Diencephalon (tissue), 1 donor: ENCODE results near the gene GHRL. TPM values are rescaled to one million over a fixed set of nuclear protein-coding genes. Genes with fewer than 3 reads are reported as not detected.
A peak's percentile ranks its signal among the peaks of the same experiment; 100 is the strongest.

Source experiments
- small RNA-seq: library from RNA; depleted of rRNA; stranded (forward); fragments of <200 nt; gene quantifications from one replicate; pipeline ENCODE3, GENCODE V24; 2014
- total RNA-seq: library from RNA; depleted of rRNA; stranded (reverse); fragments of >200 nt; gene quantifications from one replicate; pipeline ENCODE4 v1.2.3, GENCODE V29; 2014

The GHRL gene, protein sequence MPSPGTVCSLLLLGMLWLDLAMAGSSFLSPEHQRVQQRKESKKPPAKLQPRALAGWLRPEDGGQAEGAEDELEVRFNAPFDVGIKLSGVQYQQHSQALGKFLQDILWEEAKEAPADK
- not detected for total RNA-seq

DNA sequence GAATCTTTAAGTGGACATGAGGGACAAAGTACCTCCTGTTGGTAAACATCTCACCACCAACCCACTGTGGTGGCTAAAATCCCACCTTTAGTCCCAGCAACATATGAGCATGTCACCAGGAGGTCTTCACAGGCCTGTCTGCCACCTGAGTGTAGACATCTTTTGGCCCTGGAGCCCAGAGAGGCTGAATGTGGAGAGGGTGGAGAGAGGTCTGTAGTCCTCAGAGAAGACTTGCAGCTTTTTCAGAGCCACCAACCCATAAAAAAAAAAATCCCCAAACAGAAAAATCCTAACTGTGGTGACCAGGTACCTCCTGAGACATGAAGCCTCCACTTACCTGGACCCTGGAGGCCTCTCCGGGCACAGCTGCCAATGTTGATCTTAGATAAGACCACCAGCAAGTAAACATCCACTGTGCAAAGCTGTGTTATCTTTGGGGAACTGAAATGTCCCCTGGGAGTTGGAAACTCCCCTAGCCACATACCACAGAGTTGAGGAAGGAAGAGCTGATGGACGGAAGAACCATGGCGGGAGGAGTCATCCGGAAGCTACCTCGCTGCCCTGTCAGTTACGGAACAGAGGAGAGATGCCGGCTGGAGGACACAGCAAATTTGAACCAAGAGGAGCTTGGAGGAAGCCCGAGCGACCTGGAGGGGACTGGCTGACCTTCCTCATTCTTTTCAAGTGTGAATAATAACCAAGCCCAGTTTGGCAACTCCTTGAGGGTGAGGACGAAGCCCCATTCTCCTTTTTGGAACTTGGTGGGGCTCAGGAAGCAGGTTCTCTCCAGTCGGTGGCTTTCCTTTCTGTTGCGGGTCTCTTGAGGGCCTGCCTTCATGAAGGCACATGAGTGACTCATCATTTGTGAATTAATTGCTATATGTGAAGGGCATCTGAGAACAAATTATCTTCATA, at the start of gene GHRL:
TSS of gene GHRL (minus strand) at position 443 of the 915 bp plus-strand sequence. CDS start 2,767 bp downstream, outside the sequence.

DNA sequence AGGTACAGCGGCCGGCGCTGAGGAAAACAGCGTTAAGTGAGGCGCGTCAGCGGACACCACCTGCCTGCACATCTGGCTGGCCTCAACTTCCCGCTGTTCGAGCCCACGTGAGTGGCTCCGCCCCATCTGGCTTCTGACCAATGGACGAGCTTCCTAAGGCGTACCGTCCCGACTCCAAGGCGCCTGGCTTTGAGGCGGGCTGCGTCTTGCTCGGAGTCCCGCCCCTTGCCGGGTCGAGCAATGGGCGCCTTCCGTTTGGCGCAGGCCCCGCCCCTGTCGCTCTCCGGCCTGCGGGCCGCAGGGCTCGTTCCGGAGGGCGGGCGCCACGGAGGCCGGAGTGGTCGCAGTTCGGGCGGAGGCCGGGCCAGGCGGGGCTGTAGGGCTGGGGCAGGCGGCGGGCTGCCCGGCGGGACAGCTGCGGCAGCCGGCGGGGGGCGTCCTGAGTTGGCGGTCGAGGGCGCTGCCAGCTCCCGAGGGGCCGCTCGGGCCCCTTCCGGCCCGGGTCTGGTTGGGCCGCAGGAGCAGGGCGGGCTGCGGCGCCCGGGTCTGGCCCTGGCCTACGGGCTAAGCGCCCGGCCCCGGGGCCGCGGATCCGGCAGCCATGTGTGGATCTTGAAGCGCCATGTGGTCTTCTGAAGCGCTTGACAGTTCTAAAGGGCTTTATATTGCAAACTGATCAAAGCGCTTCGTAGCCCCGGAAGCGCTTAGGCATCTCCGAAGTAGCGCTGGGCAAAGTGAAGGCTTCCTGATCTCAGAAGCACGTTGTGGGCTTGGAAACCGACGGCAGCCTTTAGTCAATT, 44.4 kb downstream of the GHRL start, which contains the start of gene TATDN2:
TSS of gene TATDN2 (plus strand) at position 276 of the 800 bp plus-strand sequence. CDS start 742 bp downstream, outside the sequence.

Small RNAs within 50 kb of the gene (small RNA-seq; reads per million reads assigned to genes)
- 0.33 reads per million, percentile 29 among the genes with 10 or more reads in this experiment for gene MIR378B
- not detected for gene RF02126

Other genes starting within 250 kb of the GHRL start
- not detected for gene FANCD2OS, start 184.7 kb downstream of the GHRL start, total RNA-seq
- 99.4 TPM for gene BRK1, start 177.3 kb downstream of the GHRL start, total RNA-seq
- 92.7 TPM for gene VHL, start 151.2 kb downstream of the GHRL start, total RNA-seq
- 6.0 TPM for gene IRAK2, start 128.0 kb downstream of the GHRL start, total RNA-seq
- gene TATDN2, start 44.5 kb downstream of the GHRL start, total RNA-seq: 39.4 TPM
- gene SEC13, start 28.2 kb upstream of the GHRL start, total RNA-seq: 61.4 TPM
- 73.4 TPM for gene ATP2B2, start 212.6 kb upstream of the GHRL start, total RNA-seq